Tibial nerve (tissue), 3 donors: Measurements from ENCODE around the gene HNRNPF.

Experiments used
- EP300 ChIP-seq, 2 donors: sonication (generic); formaldehyde crosslinking; IDR thresholded peaks; one replicate each; pipeline ENCODE4 v1.6.1; 2017; ENCODE audit warnings: antibody characterized with exemption in 2 of 2, mild to moderate bottlenecking in 1 of 2
- POLR2A ChIP-seq, 2 donors: fragments of 450-650 bp; IDR thresholded peaks; one replicate each; pipeline ENCODE4 v1.6.1; 2017; ENCODE audit warnings: antibody characterized with exemption in 2 of 2, mild to moderate bottlenecking in 2 of 2, moderate library complexity in 2 of 2

DNA sequence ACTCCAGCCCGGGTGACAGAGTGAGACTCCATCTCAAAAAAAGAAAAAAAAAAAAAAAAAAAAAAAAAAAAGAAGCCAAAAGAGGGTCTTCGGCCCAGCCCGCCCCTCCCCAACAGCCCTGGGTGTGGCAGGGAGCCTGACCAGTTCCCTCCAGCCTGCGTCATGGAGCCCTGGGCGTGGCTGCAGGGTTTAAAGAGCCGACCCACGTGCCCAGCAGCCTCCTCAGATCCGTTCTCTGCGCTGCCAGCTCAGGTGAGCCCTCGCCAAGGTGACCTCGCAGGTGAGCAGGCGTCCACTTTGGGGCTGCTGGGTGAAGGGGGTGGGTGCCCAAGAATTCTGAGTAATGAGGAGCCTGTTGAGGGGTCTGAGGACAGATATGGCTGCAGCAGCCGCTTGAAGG is 37.6 kb downstream of the HNRNPF start, which contains the start of gene FXYD4:
- TF ChIP-seq EP300 (IDR thresholded peaks at IDR 0.05) (no peak), POLR2A (IDR thresholded peaks at IDR 0.05) (no peak)
